Peyer's patch (tissue), 4 donors: ENCODE data around the gene DHX8. TPM values are rescaled to one million over a fixed set of nuclear protein-coding genes. Genes with fewer than 3 reads are reported as not detected.

Experiments
- DNase-seq, 3 donors: peaks; one replicate each; pipeline ENCODE4 v3.0.0-alpha.2; 2017 to 2019
- H3K27ac ChIP-seq, 4 donors: fragments of 200-600 bp; sonication (generic); one replicate each; pipeline ENCODE4 v1.5.1; 2016 to 2019
- H3K27me3 ChIP-seq, 2 donors: fragments of 200-600 bp; sonication (generic); one replicate each; pipeline ENCODE4 v1.5.1; 2019
- H3K36me3 ChIP-seq, 3 donors: fragments of 200-600 bp; sonication (generic); one replicate each; pipeline ENCODE4 v1.5.1; 2016 to 2019
- H3K4me1 ChIP-seq, 4 donors: fragments of 200-600 bp; sonication (generic); one replicate each; pipeline ENCODE4 v1.5.1; 2016 to 2019
- H3K4me3 ChIP-seq, 4 donors: fragments of 200-600 bp; sonication (generic); 1 replicate in 3 of 4; 2 replicates in 1 of 4; pipeline ENCODE4 v1.5.1; 2016 to 2019; ENCODE audit warnings: mild to moderate bottlenecking in 1 of 4
- H3K9me3 ChIP-seq, 4 donors: fragments of 200-600 bp; sonication (generic); one replicate each; pipeline ENCODE4 v1.5.1; 2016 to 2019; ENCODE audit warnings: mild to moderate bottlenecking in 1 of 4
- CTCF ChIP-seq, 6 experiments: fragments of 450-650 bp in 4 of 6; fragments of 200-600 bp in 2 of 6; sonication (generic) in 1 of 6; IDR thresholded peaks; one replicate each; pipeline ENCODE4 v1.5.1; 2017 to 2019; ENCODE audit warnings: antibody characterized with exemption in 6 of 6, mild to moderate bottlenecking in 3 of 6, moderate library complexity in 1 of 6
- POLR2A ChIP-seq, 2 donors: fragments of 450-650 bp; IDR thresholded peaks; one replicate each; pipeline ENCODE4 v1.5.1; 2017; ENCODE audit warnings: antibody characterized with exemption in 2 of 2, mild to moderate bottlenecking in 2 of 2, moderate library complexity in 2 of 2
- total RNA-seq, 4 donors: library from RNA; depleted of rRNA; stranded (reverse); fragments of >200 nt; gene quantifications; one replicate each; pipeline ENCODE4 v1.1.0, GENCODE V29; 2016

DHX8 gene
- total RNA-seq, 4 donors from 2014 or later = 48.9 to 60.4 (median 54.0) TPM

GRCh38 chr17:43553573-43553972 is 69.8 kb downstream of the DHX8 start:
- TF ChIP-seq POLR2A (IDR thresholded peaks at IDR 0.05) (no peak), CTCF (IDR thresholded peaks at IDR 0.05) (no peak)
- peak overlapping the region in 2 of 4 donors; percentile 12 to 55 for H3K27ac ChIP-seq
- no peak overlapping the region for H3K4me3 ChIP-seq
- no peak for DNase-seq
- no peaks in the 10 kb centered on the region for H3K9me3 ChIP-seq
- H3K27me3 ChIP-seq = no peaks in the 10 kb centered on the region
- peaks cover 0 to 28% (median 2%) of the 10 kb centered on the region in 4 donors for H3K4me1 ChIP-seq
- H3K36me3 ChIP-seq = no peaks in the 10 kb centered on the region

GRCh38 chr17:43554857-43555256 is 71.1 kb downstream of the DHX8 start:
- no peak overlapping the region for H3K4me3 ChIP-seq
- no peaks in the 10 kb centered on the region for H3K9me3 ChIP-seq
- no peaks in the 10 kb centered on the region for H3K36me3 ChIP-seq
- no peaks in the 10 kb centered on the region for H3K27me3 ChIP-seq
- TF ChIP-seq POLR2A (IDR thresholded peaks at IDR 0.05) (no peak), CTCF (IDR thresholded peaks at IDR 0.05) (no peak)
- no peak for DNase-seq
- H3K4me1 ChIP-seq = peaks cover 0 to 28% (median 2%) of the 10 kb centered on the region in 4 donors
- peak overlapping the region in 2 of 4 donors; percentile 9 to 47 for H3K27ac ChIP-seq

GRCh38 chr17:43556292-43556691 is 72.5 kb downstream of the DHX8 start:
- peaks cover 0 to 28% (median 2%) of the 10 kb centered on the region in 4 donors for H3K4me1 ChIP-seq
- H3K27me3 ChIP-seq = no peaks in the 10 kb centered on the region
- no peaks in the 10 kb centered on the region for H3K36me3 ChIP-seq
- no peaks in the 10 kb centered on the region for H3K9me3 ChIP-seq
- peak overlapping the region in 1 of 4 donors; percentile 4 for H3K27ac ChIP-seq
- TF ChIP-seq CTCF (IDR thresholded peaks at IDR 0.05) (no peak), POLR2A (IDR thresholded peaks at IDR 0.05) (no peak)
- no peak overlapping the region for H3K4me3 ChIP-seq
- DNase-seq = peak in 2 of 3 donors; percentile 66 to 81

- H3K27me3 ChIP-seq = no peaks in the 10 kb centered on the region
- TF ChIP-seq CTCF (IDR thresholded peaks at IDR 0.05) (no peak), POLR2A (IDR thresholded peaks at IDR 0.05) (no peak)
- H3K4me1 ChIP-seq = peaks cover 0 to 29% (median under 1%) of the 10 kb centered on the region in 4 donors
- H3K9me3 ChIP-seq = no peaks in the 10 kb centered on the region
- H3K4me3 ChIP-seq = no peak overlapping the region
- H3K36me3 ChIP-seq = no peaks in the 10 kb centered on the region
- H3K27ac ChIP-seq = no peak overlapping the region
- no peak for DNase-seq
Observed at GRCh38 chr17:43558805-43559160, 75.0 kb downstream of the DHX8 start.

- TF ChIP-seq POLR2A (IDR thresholded peaks at IDR 0.05) = no peak
- no peak for TF ChIP-seq CTCF (IDR thresholded peaks at IDR 0.05)
- no peak overlapping the region for H3K27ac ChIP-seq
- no peaks in the 10 kb centered on the region for H3K36me3 ChIP-seq
- H3K27me3 ChIP-seq = no peaks in the 10 kb centered on the region
- H3K9me3 ChIP-seq = no peaks in the 10 kb centered on the region
- no peak overlapping the region for H3K4me3 ChIP-seq
- peaks cover 0 to 30% (median 0%) of the 10 kb centered on the region in 4 donors for H3K4me1 ChIP-seq
- no peak for DNase-seq
Observed at GRCh38 chr17:43559161-43559816, 75.5 kb downstream of the DHX8 start.
